Stomach (tissue), 9 donors: Measurements from ENCODE around the gene RPS6KA2. TPM values are rescaled to one million over a fixed set of nuclear protein-coding genes. Genes with fewer than 3 reads are reported as not detected.

Source experiments
- DNase-seq, 2 donors: peaks; one replicate each; pipeline versions ENCODE4 v3.0.0 to v3.0.0-alpha.2; 2013 to 2019
- H3K27ac ChIP-seq, 5 donors: fragments of 200-600 bp in 4 of 5; sonication (generic) in 4 of 5; one replicate each; pipeline ENCODE4 v1.5.1; 2013 to 2019; ENCODE audit warnings: mild to moderate bottlenecking in 1 of 5, moderate library complexity in 1 of 5
- H3K27me3 ChIP-seq, 3 donors: fragments of 200-600 bp; sonication (generic); one replicate each; pipeline ENCODE4 v1.5.1; 2017 to 2019; ENCODE audit warnings: mixed run types in 1 of 3
- H3K36me3 ChIP-seq, 4 donors: fragments of 200-600 bp; sonication (generic); 1 replicate in 3 of 4; 2 replicates in 1 of 4; pipeline ENCODE4 v1.5.1; 2016 to 2019
- H3K4me1 ChIP-seq, 4 donors: fragments of 200-600 bp; sonication (generic); one replicate each; pipeline ENCODE4 v1.5.1; 2016 to 2019
- H3K4me3 ChIP-seq, 4 donors: fragments of 200-600 bp; sonication (generic) in 3 of 4; one replicate each; pipeline ENCODE4 v1.5.1; 2016 to 2019; ENCODE audit warnings: mild to moderate bottlenecking in 1 of 4
- H3K9me3 ChIP-seq, 4 donors: fragments of 200-600 bp; sonication (generic); one replicate each; pipeline ENCODE4 v1.5.1; 2016 to 2019
- CTCF ChIP-seq, 7 experiments: fragments of 450-650 bp in 4 of 7; fragments of 200-600 bp in 3 of 7; sonication (generic) in 3 of 7; IDR thresholded peaks; one replicate each; pipeline ENCODE4 v1.5.1; 2016 to 2019; ENCODE audit warnings: antibody characterized with exemption in 7 of 7, control low read depth in 2 of 7, mild to moderate bottlenecking in 1 of 7
- EP300 ChIP-seq: sonication (generic); formaldehyde crosslinking; IDR thresholded peaks from one replicate; pipeline ENCODE4 v1.6.1; 2017; ENCODE audit warnings: antibody characterized with exemption
- POLR2A ChIP-seq, 4 donors: fragments of 450-650 bp; IDR thresholded peaks; one replicate each; pipeline ENCODE4 v1.6.1; 2016; ENCODE audit warnings: antibody characterized with exemption in 4 of 4, control low read depth in 2 of 4, mild to moderate bottlenecking in 1 of 4, moderate library complexity in 1 of 4
- POLR2AphosphoS5 ChIP-seq, 3 donors: sonication (generic); formaldehyde crosslinking; IDR thresholded peaks; one replicate each; pipeline ENCODE4 v1.6.1; 2016; ENCODE audit warnings: antibody characterized with exemption in 3 of 3
- WGBS, 5 donors: extraction: QIAGEN DNeasy Blood & Tissue Kit in 3 of 5; methylation state at CpG; one replicate each; pipeline versions ENCODE4 v1.1.5 to v1.1.7; 2013 to 2018; 5-methylcytosine and 5-hydroxymethylcytosine counted together
- intact Hi-C: fragments of 100-400 bp; cut with DNase I; formaldehyde crosslinking; loops from one replicate; pipeline ENCODE4 v1.15.1; 2023; ENCODE audit warnings: low total_unique reads
- polyA plus RNA-seq, 3 donors: library from polyadenylated mRNA; stranded (reverse); fragments of 200-250 nt; gene quantifications; one replicate each; pipeline ENCODE4 v1.2.3, GENCODE V29; 2013
- total RNA-seq, 5 donors: library from RNA; depleted of rRNA; stranded (reverse); fragments of >200 nt; gene quantifications; one replicate each; pipeline versions ENCODE4 v1.1.0 to v1.2.3, GENCODE V29; 2014 to 2016
- donor health status: healthy with polysubstance abuse.
- donor health status: Bipolar disorder and iron deficiency.
- donor health status: healthy.

RPS6KA2 gene
- total and polyA plus RNA-seq, 8 donors, result 10.9 to 150 (median 68.0) TPM

GRCh38 chr6:166629628-166630027 lies 2.6 kb upstream of the RPS6KA2 start:
- Histone ChIP-seq H3K36me3 (no peaks in the 10 kb centered on the region), H3K27me3 (no peaks in the 10 kb centered on the region), H3K4me3 (no peak overlapping the region), H3K9me3 (no peaks in the 10 kb centered on the region), H3K4me1 (peaks cover 17 to 33% (median 28%) of the 10 kb centered on the region in 4 donors), H3K27ac (no peak overlapping the region)
- no peak for TF ChIP-seq POLR2A (IDR thresholded peaks at IDR 0.05)
- TF ChIP-seq POLR2AphosphoS5 (IDR thresholded peaks at IDR 0.05), result no peak
- TF ChIP-seq EP300, result no peak
- no peak for TF ChIP-seq CTCF (IDR thresholded peaks at IDR 0.05)
- WGBS, 5 donors, result 75 to 88% (median 85%) methylated on average over 5 of the region's 5 CpGs
- DNase-seq, result no peak
- intact Hi-C loops, result no loop called here

- Histone ChIP-seq H3K4me1 (peaks cover 28 to 47% (median 37%) of the 10 kb centered on the region in 4 donors), H3K36me3 (no peaks in the 10 kb centered on the region), H3K4me3 (peak overlapping the region; percentile 60 to 77 (median 64)), H3K27ac (peak overlapping the region; percentile 87 to 96 (median 91)), H3K27me3 (no peaks in the 10 kb centered on the region), H3K9me3 (no peaks in the 10 kb centered on the region)
- WGBS, 5 donors, result 1 to 3% (median 1%) methylated on average over 42 to 61 of the region's 61 CpGs
- TF ChIP-seq EP300 (no peak), CTCF (IDR thresholded peaks at IDR 0.05) (no peak), POLR2AphosphoS5 (IDR thresholded peaks at IDR 0.05) (no peak), POLR2A (IDR thresholded peaks at IDR 0.05) (no peak)
- DNase-seq, result peak; percentile 76 to 88
- intact Hi-C loops, result no loop called here
These were observed 1.1 kb upstream of the RPS6KA2 start for GRCh38 chr6:166627875-166628801.

- TF ChIP-seq POLR2A (IDR thresholded peaks at IDR 0.05), result no peak
- TF ChIP-seq EP300, result no peak
- TF ChIP-seq POLR2AphosphoS5 (IDR thresholded peaks at IDR 0.05), result peak in 1 of 3 donors; percentile 13
- peak overlapping the region; percentile 84 to 96 (median 93) for H3K27ac ChIP-seq
- peaks cover 34 to 64% (median 48%) of the 10 kb centered on the region in 4 donors for H3K4me1 ChIP-seq
- WGBS, 5 donors, result 1 to 4% (median 1%) methylated on average over 40 to 66 of the region's 66 CpGs
- DNase-seq, result peak; percentile 48 to 62
- intact Hi-C loops, result no loop called here
- H3K4me3 ChIP-seq, result peak overlapping the region; percentile 61 to 92 (median 82)
- H3K36me3 ChIP-seq, result no peaks in the 10 kb centered on the region
- no peaks in the 10 kb centered on the region for H3K9me3 ChIP-seq
- H3K27me3 ChIP-seq, result no peaks in the 10 kb centered on the region
These were observed 646 bp downstream of the RPS6KA2 start for GRCh38 chr6:166626177-166627032.

DNA sequence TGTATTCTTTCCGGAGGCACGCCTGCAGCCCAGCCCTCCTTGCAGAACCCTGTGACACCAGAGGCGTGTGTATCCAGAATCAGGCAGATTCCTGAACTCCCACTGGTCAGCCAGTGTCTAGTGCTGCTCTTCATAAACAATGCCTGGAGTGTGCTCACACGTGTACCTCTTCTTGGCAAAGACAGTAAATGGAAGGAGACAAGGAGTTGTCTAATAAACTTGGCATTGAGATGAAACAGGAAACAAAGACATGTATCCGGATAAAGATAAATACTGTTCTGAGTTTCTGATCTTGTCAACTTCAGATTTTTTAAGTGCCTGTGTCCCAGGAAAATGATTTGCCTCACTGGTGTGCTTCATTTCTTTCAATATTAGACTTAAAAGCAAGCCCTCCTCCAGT lies 1.7 kb downstream of the RPS6KA2 start:
- WGBS, 5 donors, result 53 to 70% (median 57%) methylated on average over 5 of the region's 5 CpGs
- Histone ChIP-seq H3K9me3 (no peaks in the 10 kb centered on the region), H3K27ac (peak overlapping the region in 4 of 5 donors; percentile 84 to 96 (median 93)), H3K4me3 (peak overlapping the region; percentile 61 to 92 (median 82)), H3K27me3 (no peaks in the 10 kb centered on the region), H3K36me3 (no peaks in the 10 kb centered on the region), H3K4me1 (peaks cover 45 to 75% (median 58%) of the 10 kb centered on the region in 4 donors)
- TF ChIP-seq CTCF (IDR thresholded peaks at IDR 0.05) (no peak), POLR2AphosphoS5 (IDR thresholded peaks at IDR 0.05) (peak in 1 of 3 donors; percentile 46), EP300 (no peak), POLR2A (IDR thresholded peaks at IDR 0.05) (no peak)
- intact Hi-C loops, result no loop called here
- DNase-seq, result no peak
